AG10803 (cell line): ENCODE results near the gene CGB1.

Source experiments
- DNase-seq: peaks from one replicate; pipeline ENCODE4 v3.0.0; 2010; ENCODE audit warnings: low read depth
- H3K4me3 ChIP-seq: 2 replicates; pipeline ENCODE4 v1.5.1; 2011; ENCODE audit warnings: mild to moderate bottlenecking, low read length, control low read depth
- TF ChIP-seq, protein P1 (sequence below): conservative IDR thresholded peaks from 2 replicates; pipeline ENCODE4 v1.5.1; 2011; ENCODE audit warnings: mild to moderate bottlenecking, low read length, control low read depth, inconsistent platforms

CGB1 gene

DNA sequence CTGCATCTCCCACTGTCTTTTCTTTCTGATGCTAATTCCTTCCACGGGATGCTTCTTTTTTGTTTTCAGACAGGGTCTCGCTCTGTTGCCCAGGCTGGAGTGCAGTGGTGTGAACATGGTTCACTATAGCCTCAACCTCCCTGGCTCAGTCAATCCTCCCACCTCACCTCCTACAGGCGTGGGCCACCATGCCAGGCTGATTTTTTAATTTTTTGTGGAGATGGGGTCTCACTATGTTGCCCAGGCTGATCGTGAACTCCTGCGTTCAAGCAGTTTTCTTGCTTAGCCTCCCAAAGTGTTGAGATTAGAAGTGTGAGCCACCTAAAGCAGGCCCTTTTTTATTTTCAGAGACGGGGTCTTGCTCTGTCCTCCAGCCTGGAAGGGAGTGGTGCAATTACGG lies 48.4 kb downstream of the CGB1 start:
- H3K4me3 ChIP-seq, result no peak overlapping the region
- DNase-seq, result no peak
- TF ChIP-seq, protein P1, sequence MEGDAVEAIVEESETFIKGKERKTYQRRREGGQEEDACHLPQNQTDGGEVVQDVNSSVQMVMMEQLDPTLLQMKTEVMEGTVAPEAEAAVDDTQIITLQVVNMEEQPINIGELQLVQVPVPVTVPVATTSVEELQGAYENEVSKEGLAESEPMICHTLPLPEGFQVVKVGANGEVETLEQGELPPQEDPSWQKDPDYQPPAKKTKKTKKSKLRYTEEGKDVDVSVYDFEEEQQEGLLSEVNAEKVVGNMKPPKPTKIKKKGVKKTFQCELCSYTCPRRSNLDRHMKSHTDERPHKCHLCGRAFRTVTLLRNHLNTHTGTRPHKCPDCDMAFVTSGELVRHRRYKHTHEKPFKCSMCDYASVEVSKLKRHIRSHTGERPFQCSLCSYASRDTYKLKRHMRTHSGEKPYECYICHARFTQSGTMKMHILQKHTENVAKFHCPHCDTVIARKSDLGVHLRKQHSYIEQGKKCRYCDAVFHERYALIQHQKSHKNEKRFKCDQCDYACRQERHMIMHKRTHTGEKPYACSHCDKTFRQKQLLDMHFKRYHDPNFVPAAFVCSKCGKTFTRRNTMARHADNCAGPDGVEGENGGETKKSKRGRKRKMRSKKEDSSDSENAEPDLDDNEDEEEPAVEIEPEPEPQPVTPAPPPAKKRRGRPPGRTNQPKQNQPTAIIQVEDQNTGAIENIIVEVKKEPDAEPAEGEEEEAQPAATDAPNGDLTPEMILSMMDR, result no peak

DNA sequence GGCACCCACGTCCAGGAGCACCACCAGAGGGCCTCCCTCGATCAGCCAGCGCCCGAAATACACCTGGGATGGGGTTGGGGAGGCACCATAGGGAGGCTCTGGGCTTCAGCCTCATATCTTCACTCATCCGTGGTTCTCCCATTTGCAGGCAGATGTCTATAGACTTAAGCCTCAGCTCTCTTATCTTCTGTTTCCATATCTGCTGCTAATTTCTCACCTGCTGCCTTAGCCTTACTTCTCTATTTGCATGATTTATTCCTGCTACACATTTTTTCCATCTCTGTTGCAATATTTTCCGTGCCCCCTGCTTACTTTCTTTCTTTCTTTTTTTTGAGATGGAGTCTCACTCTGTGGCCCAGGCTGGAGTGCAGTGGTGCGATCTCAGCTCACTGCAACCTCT lies 49.4 kb downstream of the CGB1 start:
- DNase-seq, result no peak
- TF ChIP-seq, protein P1, result no peak
- no peak overlapping the region for H3K4me3 ChIP-seq

DNA sequence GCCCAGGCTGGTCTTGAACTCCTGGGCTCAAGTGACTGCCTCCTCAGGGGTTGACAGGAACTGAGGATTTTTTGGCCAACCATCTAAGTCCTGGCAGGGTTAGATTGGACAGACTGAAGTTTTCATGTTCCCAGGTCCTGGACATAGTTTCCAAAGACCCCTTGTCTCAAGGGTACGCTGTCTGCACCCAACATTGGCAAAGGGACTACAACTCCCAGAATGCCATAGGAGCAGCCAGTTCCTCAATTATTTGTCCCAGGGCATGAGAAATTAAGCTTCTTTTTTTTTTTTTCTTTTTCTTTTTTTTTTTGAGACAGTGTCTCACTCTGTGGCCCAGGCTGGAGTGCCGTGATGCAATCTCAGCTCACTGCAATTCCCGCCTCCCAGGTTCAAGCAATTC lies 50.5 kb downstream of the CGB1 start:
- TF ChIP-seq, protein P1, result no peak
- H3K4me3 ChIP-seq, result no peak overlapping the region
- DNase-seq, result no peak

DNA sequence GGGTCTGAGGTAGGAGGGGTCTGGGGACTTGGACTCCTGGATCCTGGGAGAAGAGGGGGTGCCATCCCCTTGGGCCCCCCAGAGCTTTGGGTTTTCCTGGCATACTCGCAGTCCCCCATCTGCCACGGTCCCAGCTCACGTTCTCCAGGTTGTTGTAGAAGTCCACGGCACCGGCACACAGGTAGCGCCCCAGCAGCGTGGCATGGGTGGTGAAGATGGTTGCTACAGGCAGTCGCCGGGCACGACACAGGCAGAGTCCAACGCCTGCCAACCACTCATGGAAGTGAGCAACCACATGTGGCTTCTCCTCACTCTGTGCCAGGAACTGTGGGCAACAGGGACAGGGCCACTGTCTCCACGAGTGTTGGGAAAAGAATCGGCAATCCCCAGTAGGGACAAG lies 51.0 kb downstream of the CGB1 start:
- no peak for DNase-seq
- TF ChIP-seq, protein P1, result no peak
- H3K4me3 ChIP-seq, result no peak overlapping the region
